Measurements from ENCODE around the gene CADPS2. TPM values are rescaled to one million over a fixed set of nuclear protein-coding genes. Genes with fewer than 3 reads are reported as not detected.

The CADPS2 gene
- total RNA-seq, 2 donors from 2014 or later = 4.3 to 11.7 TPM

DNA sequence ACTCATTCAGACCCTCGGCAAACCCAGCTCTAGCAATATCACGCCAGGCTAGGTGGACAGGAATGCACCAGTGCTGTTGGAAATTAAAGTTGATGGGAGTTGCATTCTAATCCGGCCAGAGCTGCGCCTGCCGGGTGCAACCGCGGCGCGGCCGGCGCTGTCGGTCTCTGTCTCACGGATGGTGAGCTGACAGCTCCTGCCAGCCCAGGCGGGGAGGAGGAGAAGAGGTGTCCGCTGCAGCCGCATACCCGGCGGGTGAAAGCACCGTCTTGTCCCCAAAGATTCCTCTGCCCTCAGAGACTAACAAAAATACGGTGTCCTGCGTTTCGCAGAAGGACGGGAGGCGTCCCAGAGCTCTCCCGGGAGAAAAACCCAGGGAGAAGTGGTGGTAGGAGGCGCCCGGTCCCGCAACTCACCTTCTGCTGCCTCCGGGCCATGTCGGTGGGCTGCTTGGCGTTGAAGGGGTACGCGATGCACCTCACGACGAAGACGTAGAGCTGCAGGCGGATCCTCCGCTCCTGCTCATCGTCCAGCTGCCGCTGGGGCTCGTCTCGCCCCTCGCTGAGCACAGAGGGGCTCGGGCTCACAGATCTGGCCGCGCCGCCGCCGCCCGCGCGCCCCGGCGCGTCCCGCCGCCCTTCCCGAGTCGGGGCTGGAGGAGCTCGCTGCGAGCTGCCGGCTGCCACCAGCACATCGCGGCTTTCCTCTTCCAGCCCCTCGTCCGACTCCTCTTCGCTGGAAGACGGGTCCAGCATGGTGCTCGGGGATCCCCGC lies 490 bp downstream of the CADPS2 start:
- H3K4me3 Mint-ChIP-seq = peak overlapping the region; percentile 77
- Histone ChIP-seq H3K27me3 (ENCODE audit: control insufficient read depth, insufficient read depth, low read length, poor library complexity, severe bottlenecking) (peaks cover 54% of the 10 kb centered on the region), H3K36me3 (ENCODE audit: control insufficient read depth, insufficient read depth, low read length) (no peaks in the 10 kb centered on the region), H3K9me3 (ENCODE audit: control insufficient read depth, low read length) (no peaks in the 10 kb centered on the region), H3K4me3 (ENCODE audit: low read length) (peak overlapping the region; percentile 82), H3K27ac (ENCODE audit: low read depth, low read length) (no peak overlapping the region), H3K9ac (ENCODE audit: extremely low read depth, low read length, poor library complexity, severe bottlenecking) (peak overlapping the region; percentile 6), H3K4me1 (ENCODE audit: control insufficient read depth, insufficient read depth, low read length) (no peaks in the 10 kb centered on the region)
- peaks cover 27% of the 10 kb centered on the region for H3K4me1 Mint-ChIP-seq
- peaks cover 41% of the 10 kb centered on the region for H3K27me3 Mint-ChIP-seq (ENCODE audit: insufficient read depth)
- no peaks in the 10 kb centered on the region for H3K9me3 Mint-ChIP-seq
- TF ChIP-seq, protein P1, sequence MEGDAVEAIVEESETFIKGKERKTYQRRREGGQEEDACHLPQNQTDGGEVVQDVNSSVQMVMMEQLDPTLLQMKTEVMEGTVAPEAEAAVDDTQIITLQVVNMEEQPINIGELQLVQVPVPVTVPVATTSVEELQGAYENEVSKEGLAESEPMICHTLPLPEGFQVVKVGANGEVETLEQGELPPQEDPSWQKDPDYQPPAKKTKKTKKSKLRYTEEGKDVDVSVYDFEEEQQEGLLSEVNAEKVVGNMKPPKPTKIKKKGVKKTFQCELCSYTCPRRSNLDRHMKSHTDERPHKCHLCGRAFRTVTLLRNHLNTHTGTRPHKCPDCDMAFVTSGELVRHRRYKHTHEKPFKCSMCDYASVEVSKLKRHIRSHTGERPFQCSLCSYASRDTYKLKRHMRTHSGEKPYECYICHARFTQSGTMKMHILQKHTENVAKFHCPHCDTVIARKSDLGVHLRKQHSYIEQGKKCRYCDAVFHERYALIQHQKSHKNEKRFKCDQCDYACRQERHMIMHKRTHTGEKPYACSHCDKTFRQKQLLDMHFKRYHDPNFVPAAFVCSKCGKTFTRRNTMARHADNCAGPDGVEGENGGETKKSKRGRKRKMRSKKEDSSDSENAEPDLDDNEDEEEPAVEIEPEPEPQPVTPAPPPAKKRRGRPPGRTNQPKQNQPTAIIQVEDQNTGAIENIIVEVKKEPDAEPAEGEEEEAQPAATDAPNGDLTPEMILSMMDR (conservative IDR thresholded peaks at IDR 0.05) = peak; percentile 41
- no peaks in the 10 kb centered on the region for H3K36me3 Mint-ChIP-seq (ENCODE audit: low read depth)
- 0 to 1% methylated on average over 29 to 70 of the region's 70 CpGs for WGBS, 2 experiments (ENCODE audit: insufficient coverage in 1 of 2, insufficient read length in 1 of 2)
- peak; percentile 84 for DNase-seq
- no peak overlapping the region for H3K27ac Mint-ChIP-seq

DNA sequence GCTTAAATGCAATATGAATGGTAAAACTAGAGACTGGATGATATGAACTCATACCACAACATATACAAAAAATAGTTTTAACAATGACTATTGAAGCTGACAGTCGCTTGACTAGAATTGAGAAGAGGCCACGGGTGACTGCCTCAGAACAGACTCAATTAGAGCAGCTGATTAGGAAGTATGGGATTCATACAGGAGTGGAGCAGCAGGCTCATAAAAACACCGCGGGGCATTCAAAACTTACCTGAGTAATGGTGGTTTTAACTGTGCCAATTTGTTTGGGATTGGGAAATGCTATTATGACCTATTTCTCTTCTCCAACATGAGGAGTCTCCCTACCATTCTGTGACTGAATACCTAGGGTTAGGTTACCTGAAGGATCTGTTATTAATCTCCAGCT lies 2.1 kb downstream of the CADPS2 start:
- Mint-ChIP-seq H3K4me3 (peak overlapping the region; percentile 9), H3K4me1 (peaks cover 27% of the 10 kb centered on the region), H3K36me3 (ENCODE audit: low read depth) (no peaks in the 10 kb centered on the region), H3K27ac (no peak overlapping the region), H3K27me3 (ENCODE audit: insufficient read depth) (peaks cover 38% of the 10 kb centered on the region), H3K9me3 (no peaks in the 10 kb centered on the region)
- Histone ChIP-seq H3K4me1 (ENCODE audit: control insufficient read depth, insufficient read depth, low read length) (no peaks in the 10 kb centered on the region), H3K27me3 (ENCODE audit: control insufficient read depth, insufficient read depth, low read length, poor library complexity, severe bottlenecking) (peaks cover 49% of the 10 kb centered on the region), H3K9ac (ENCODE audit: extremely low read depth, low read length, poor library complexity, severe bottlenecking) (no peak overlapping the region), H3K36me3 (ENCODE audit: control insufficient read depth, insufficient read depth, low read length) (no peaks in the 10 kb centered on the region), H3K4me3 (ENCODE audit: low read length) (no peak overlapping the region), H3K9me3 (ENCODE audit: control insufficient read depth, low read length) (no peaks in the 10 kb centered on the region), H3K27ac (ENCODE audit: low read depth, low read length) (no peak overlapping the region)
- TF ChIP-seq, protein P1 (conservative IDR thresholded peaks at IDR 0.05) = no peak
- no peak for DNase-seq
- WGBS, 2 experiments (ENCODE audit: insufficient coverage in 1 of 2, insufficient read length in 1 of 2) = 84 to 92% methylated on average over 2 to 4 of the region's 4 CpGs

DNA sequence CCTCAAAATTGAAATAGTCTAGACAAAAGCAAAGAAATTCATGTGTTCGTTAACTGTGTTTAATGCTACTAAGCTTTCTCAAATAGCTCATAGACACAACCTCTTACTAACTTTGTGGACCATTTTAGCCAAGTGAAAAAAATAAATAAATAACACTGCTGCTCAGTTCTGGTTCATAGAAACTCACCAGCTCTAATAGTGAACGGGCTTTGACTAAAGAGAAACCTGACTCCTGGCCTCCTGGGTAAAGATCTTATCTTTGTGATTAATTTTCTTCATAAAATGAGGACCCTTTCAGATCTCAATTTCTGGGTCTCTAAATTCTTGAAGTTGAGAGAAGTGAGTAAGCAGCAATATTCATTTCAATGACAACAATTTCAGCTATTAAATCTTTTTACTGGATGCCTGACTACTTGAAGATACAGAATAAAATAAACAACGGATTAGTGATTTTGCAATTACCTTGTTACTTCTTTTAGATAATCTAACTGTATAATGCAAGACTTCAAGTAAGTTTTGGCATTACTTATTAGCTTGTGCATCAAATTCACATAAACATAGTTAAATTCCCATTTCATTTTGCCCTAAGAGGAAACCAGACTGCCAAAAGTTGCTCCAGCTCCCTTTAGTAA lies 3.1 kb downstream of the CADPS2 start:
- H3K4me1 Mint-ChIP-seq = peaks cover 27% of the 10 kb centered on the region
- DNase-seq = no peak
- no peak overlapping the region for H3K9ac ChIP-seq (ENCODE audit: extremely low read depth, low read length, poor library complexity, severe bottlenecking)
- peaks cover 29% of the 10 kb centered on the region for H3K27me3 Mint-ChIP-seq (ENCODE audit: insufficient read depth)
- H3K27ac Mint-ChIP-seq = no peak overlapping the region
- H3K36me3 ChIP-seq (ENCODE audit: control insufficient read depth, insufficient read depth, low read length) = no peaks in the 10 kb centered on the region
- H3K27ac ChIP-seq (ENCODE audit: low read depth, low read length) = no peak overlapping the region
- TF ChIP-seq, protein P1 (conservative IDR thresholded peaks at IDR 0.05) = no peak
- no peaks in the 10 kb centered on the region for H3K4me1 ChIP-seq (ENCODE audit: control insufficient read depth, insufficient read depth, low read length)
- H3K9me3 ChIP-seq (ENCODE audit: control insufficient read depth, low read length) = no peaks in the 10 kb centered on the region
- WGBS, 2 experiments (ENCODE audit: insufficient coverage in 1 of 2, insufficient read length in 1 of 2) = 93 to 100% methylated on average over 2 to 3 of the region's 3 CpGs
- H3K36me3 Mint-ChIP-seq (ENCODE audit: low read depth) = no peaks in the 10 kb centered on the region
- H3K9me3 Mint-ChIP-seq = no peaks in the 10 kb centered on the region
- H3K27me3 ChIP-seq (ENCODE audit: control insufficient read depth, insufficient read depth, low read length, poor library complexity, severe bottlenecking) = peaks cover 39% of the 10 kb centered on the region
- no peak overlapping the region for H3K4me3 Mint-ChIP-seq
- no peak overlapping the region for H3K4me3 ChIP-seq (ENCODE audit: low read length)
